BJ (cell line): ENCODE measurements around the gene AHI1. TPM values are rescaled to one million over a fixed set of nuclear protein-coding genes. Genes with fewer than 3 reads are reported as not detected.

ENCODE experiments used
- CTCF ChIA-PET: fragments of 350-600 bp; formaldehyde crosslinking; extraction: SDS; loops from one replicate; lab custom pipeline; 2021; ENCODE audit warnings: antibody characterized with exemption, inconsistent platforms; lab: Yijun Ruan, JAX
- POLR2A ChIA-PET: fragments of 300-600 bp; sonication (Branson Sonifier 250); formaldehyde crosslinking; extraction: SDS; loops from one replicate; lab custom pipeline; 2021; ENCODE audit warnings: antibody characterized with exemption; lab: Charles Lee
- DNase-seq: peaks from one replicate; pipeline ENCODE4 v3.0.0-alpha.2; 2011; ENCODE audit warnings: low read depth
- H3K27me3 ChIP-seq: 2 replicates; pipeline ENCODE4 v1.6.0; 2011; ENCODE audit warnings: low read length; ENCODE audit not compliant: control insufficient read depth, insufficient read depth
- H3K36me3 ChIP-seq: 2 replicates; pipeline ENCODE4 v1.5.1; 2011; ENCODE audit warnings: low read length; ENCODE audit not compliant: control insufficient read depth, insufficient read depth
- H3K4me3 ChIP-seq: 2 replicates; pipeline ENCODE4 v1.5.1; 2011; ENCODE audit warnings: low read depth, mild to moderate bottlenecking, control low read depth, low read length
- polyA plus RNA-seq: library from polyadenylated mRNA; depleted of rRNA; stranded (reverse); fragments of >200 nt; gene quantifications from 2 replicates; pipeline ENCODE4 v1.2.3, GENCODE V29; 2011
- TF ChIP-seq, protein P1 (sequence below): IDR thresholded peaks from 2 replicates; pipeline ENCODE4 v1.5.1; 2011; ENCODE audit warnings: low read depth, mild to moderate bottlenecking, control low read depth, inconsistent platforms, low read length, moderate library complexity; ENCODE audit not compliant: insufficient read depth

AHI1 gene
- polyA plus RNA-seq, 1 experiment = 7.9 TPM

GRCh38 chr6:135306166-135306565 is 191.4 kb downstream of the AHI1 start:
- Histone ChIP-seq H3K36me3 (peaks cover 1% of the 10 kb centered on the region; the same call in 1 of the 2 replicates), H3K4me3 (no peak overlapping the region), H3K27me3 (no peaks in the 10 kb centered on the region)
- ChIA-PET POLR2A (no interaction called here), CTCF (no interaction called here)
- no peak for DNase-seq
- TF ChIP-seq, protein P1, sequence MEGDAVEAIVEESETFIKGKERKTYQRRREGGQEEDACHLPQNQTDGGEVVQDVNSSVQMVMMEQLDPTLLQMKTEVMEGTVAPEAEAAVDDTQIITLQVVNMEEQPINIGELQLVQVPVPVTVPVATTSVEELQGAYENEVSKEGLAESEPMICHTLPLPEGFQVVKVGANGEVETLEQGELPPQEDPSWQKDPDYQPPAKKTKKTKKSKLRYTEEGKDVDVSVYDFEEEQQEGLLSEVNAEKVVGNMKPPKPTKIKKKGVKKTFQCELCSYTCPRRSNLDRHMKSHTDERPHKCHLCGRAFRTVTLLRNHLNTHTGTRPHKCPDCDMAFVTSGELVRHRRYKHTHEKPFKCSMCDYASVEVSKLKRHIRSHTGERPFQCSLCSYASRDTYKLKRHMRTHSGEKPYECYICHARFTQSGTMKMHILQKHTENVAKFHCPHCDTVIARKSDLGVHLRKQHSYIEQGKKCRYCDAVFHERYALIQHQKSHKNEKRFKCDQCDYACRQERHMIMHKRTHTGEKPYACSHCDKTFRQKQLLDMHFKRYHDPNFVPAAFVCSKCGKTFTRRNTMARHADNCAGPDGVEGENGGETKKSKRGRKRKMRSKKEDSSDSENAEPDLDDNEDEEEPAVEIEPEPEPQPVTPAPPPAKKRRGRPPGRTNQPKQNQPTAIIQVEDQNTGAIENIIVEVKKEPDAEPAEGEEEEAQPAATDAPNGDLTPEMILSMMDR = no peak

GRCh38 chr6:135305684-135306083 is 191.9 kb downstream of the AHI1 start:
- Histone ChIP-seq H3K4me3 (no peak overlapping the region), H3K36me3 (no peaks in the 10 kb centered on the region), H3K27me3 (no peaks in the 10 kb centered on the region)
- no peak for DNase-seq
- POLR2A ChIA-PET = no interaction called here
- CTCF ChIA-PET = no interaction called here
- TF ChIP-seq, protein P1 = no peak

GRCh38 chr6:135304883-135305282 is 192.7 kb downstream of the AHI1 start:
- Histone ChIP-seq H3K36me3 (no peaks in the 10 kb centered on the region), H3K27me3 (no peaks in the 10 kb centered on the region), H3K4me3 (no peak overlapping the region)
- CTCF ChIA-PET = no interaction called here
- no peak for DNase-seq
- POLR2A ChIA-PET = no interaction called here
- TF ChIP-seq, protein P1 = no peak

- TF ChIP-seq, protein P1 = no peak
- Histone ChIP-seq H3K27me3 (no peaks in the 10 kb centered on the region), H3K4me3 (no peak overlapping the region), H3K36me3 (no peaks in the 10 kb centered on the region)
- no peak for DNase-seq
- POLR2A ChIA-PET = no interaction called here
- CTCF ChIA-PET = no interaction called here
These were observed 196.2 kb downstream of the AHI1 start for GRCh38 chr6:135301304-135301703.

GRCh38 chr6:135300576-135300975 is 197.0 kb downstream of the AHI1 start:
- H3K27me3 ChIP-seq = no peaks in the 10 kb centered on the region
- H3K36me3 ChIP-seq = no peaks in the 10 kb centered on the region
- TF ChIP-seq, protein P1 = no peak
- H3K4me3 ChIP-seq = no peak overlapping the region
- ChIA-PET POLR2A (no interaction called here), CTCF (no interaction called here)
- DNase-seq = no peak
